Left ventricle myocardium inferior (tissue), 1 donor: ENCODE data around the gene CDT1. TPM values are rescaled to one million over a fixed set of nuclear protein-coding genes. Genes with fewer than 3 reads are reported as not detected.

Experiments used
- DNase-seq: peaks from one replicate; pipeline ENCODE4 v3.0.0-alpha.2; 2020
- H3K27ac ChIP-seq: fragments of 200-600 bp; replicated peaks from 2 replicates; pipeline ENCODE4 v1.8.0; 2021
- H3K27me3 ChIP-seq: fragments of 200-600 bp; 2 replicates; pipeline ENCODE4 v1.8.0; 2021; ENCODE audit warnings: low read depth
- H3K36me3 ChIP-seq: fragments of 200-600 bp; 2 replicates; pipeline ENCODE4 v1.8.0; 2021
- H3K4me1 ChIP-seq: fragments of 200-600 bp; 2 replicates; pipeline ENCODE4 v1.8.0; 2021
- H3K4me3 ChIP-seq: fragments of 200-600 bp; 2 replicates; pipeline ENCODE4 v1.8.0; 2021; ENCODE audit warnings: mild to moderate bottlenecking, moderate library complexity
- H3K9me3 ChIP-seq: fragments of 200-600 bp; replicated peaks from 2 replicates; pipeline ENCODE4 v1.8.0; 2021
- intact Hi-C: fragments of 100-400 bp; cut with micrococcal nuclease; formaldehyde crosslinking; loops from one replicate; pipeline ENCODE4 v1.11.0; 2022
- total RNA-seq: library from RNA; stranded (reverse); fragmentation: NEBNext Ultra II Directional; extraction: Animal tissue kit (Norgen Biotek cat#: 25700); gene quantifications from one replicate; pipeline ENCODE4 v1.2.1, GENCODE V29; 2021
- TF ChIP-seq, protein P1 (sequence below): fragments of 200-600 bp; IDR thresholded peaks from 2 replicates; pipeline ENCODE4 v1.8.0; 2021; ENCODE audit warnings: antibody characterized with exemption, mild to moderate bottlenecking, borderline replicate concordance
- donor health status: DM: no; HTN: yes; CAD: no; lungs with severe emphysema.

CDT1 gene
- total RNA-seq, 1 donor from 2014 or later, result 0.63 TPM

DNA sequence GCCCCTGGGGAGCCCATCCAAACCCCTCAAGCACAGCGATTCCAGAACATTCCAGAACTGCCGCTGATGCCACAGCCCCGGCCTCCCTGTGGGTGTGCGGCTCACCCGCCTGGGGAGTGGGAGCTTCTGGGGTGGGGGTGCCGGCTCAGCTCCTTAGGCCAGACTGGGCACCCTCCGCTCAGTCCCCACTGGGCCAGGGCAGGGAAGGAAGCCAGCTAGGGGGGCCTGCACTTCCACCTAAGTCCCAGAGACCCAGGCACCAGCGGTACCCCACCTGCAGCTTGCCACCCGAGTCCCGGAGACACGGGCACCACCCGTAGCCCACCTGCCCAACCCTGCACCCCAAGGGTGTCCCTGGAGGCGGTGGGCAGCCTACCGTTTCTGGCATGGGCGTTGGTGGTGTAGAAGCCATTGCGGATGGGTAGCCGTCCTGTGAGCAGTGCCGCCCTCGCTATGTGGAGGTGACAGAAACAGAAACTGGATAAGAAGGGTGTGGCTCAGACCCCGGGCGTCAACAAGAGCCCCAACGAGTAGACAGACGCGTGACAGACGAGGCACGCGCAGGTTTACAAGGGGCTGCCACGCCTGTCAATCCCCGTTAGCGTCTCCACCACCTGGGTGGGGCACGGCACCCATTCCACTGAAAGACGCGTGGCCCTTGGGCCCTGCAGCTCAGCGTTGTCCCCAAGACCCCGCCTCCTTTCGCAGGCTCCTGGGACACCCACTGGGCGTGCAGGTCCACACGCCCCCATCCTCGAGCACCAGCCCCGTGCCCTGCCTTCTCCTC, 38.1 kb downstream of the CDT1 start:
- Histone ChIP-seq H3K4me1 (no peaks in the 10 kb centered on the region), H3K9me3 (no peaks in the 10 kb centered on the region), H3K27me3 (no peaks in the 10 kb centered on the region), H3K36me3 (peaks cover 42% of the 10 kb centered on the region), H3K27ac (no peak overlapping the region), H3K4me3 (no peak overlapping the region)
- intact Hi-C loops, result no loop called here
- TF ChIP-seq, protein P1, sequence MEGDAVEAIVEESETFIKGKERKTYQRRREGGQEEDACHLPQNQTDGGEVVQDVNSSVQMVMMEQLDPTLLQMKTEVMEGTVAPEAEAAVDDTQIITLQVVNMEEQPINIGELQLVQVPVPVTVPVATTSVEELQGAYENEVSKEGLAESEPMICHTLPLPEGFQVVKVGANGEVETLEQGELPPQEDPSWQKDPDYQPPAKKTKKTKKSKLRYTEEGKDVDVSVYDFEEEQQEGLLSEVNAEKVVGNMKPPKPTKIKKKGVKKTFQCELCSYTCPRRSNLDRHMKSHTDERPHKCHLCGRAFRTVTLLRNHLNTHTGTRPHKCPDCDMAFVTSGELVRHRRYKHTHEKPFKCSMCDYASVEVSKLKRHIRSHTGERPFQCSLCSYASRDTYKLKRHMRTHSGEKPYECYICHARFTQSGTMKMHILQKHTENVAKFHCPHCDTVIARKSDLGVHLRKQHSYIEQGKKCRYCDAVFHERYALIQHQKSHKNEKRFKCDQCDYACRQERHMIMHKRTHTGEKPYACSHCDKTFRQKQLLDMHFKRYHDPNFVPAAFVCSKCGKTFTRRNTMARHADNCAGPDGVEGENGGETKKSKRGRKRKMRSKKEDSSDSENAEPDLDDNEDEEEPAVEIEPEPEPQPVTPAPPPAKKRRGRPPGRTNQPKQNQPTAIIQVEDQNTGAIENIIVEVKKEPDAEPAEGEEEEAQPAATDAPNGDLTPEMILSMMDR, result no peak
- no peak for DNase-seq

- Histone ChIP-seq H3K27ac (no peak overlapping the region), H3K4me1 (no peaks in the 10 kb centered on the region), H3K27me3 (no peaks in the 10 kb centered on the region), H3K4me3 (no peak overlapping the region), H3K36me3 (peaks cover 42% of the 10 kb centered on the region), H3K9me3 (no peaks in the 10 kb centered on the region)
- intact Hi-C loops, result no loop called here
- TF ChIP-seq, protein P1, result no peak
- no peak for DNase-seq
Observed at GRCh38 chr16:88842308-88842756, 38.7 kb downstream of the CDT1 start.

DNA sequence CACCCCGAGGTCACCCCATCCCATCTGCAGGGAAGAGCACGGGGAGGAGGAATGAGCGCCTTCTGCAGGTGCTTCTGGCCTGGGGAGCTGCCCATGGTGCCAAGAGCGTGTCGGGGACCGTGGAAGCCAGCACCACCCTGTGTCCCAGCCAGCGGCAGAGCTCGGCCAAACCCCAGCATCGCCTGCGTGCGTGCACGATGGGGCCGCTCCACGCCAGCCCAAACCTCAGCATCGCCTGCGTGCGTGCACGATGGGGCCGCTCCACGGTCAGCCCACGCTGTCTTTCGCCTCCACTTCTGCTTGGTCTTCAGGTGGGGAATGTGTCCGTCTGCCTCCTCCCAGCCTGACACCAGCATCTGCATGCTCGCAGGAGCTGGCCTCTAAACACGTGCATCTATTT, 39.2 kb downstream of the CDT1 start:
- no peak overlapping the region for H3K27ac ChIP-seq
- peaks cover 44% of the 10 kb centered on the region for H3K36me3 ChIP-seq
- H3K4me3 ChIP-seq, result no peak overlapping the region
- TF ChIP-seq, protein P1, result no peak
- H3K27me3 ChIP-seq, result no peaks in the 10 kb centered on the region
- DNase-seq, result no peak
- no peaks in the 10 kb centered on the region for H3K4me1 ChIP-seq
- no peaks in the 10 kb centered on the region for H3K9me3 ChIP-seq
- intact Hi-C loops, result no loop called here

- Histone ChIP-seq H3K27me3 (no peaks in the 10 kb centered on the region), H3K27ac (no peak overlapping the region), H3K4me1 (no peaks in the 10 kb centered on the region), H3K36me3 (peaks cover 44% of the 10 kb centered on the region), H3K4me3 (no peak overlapping the region), H3K9me3 (no peaks in the 10 kb centered on the region)
- no peak for DNase-seq
- TF ChIP-seq, protein P1, result no peak
- intact Hi-C loops, result no loop called here
Observed at GRCh38 chr16:88843256-88843655, 39.7 kb downstream of the CDT1 start.

DNA sequence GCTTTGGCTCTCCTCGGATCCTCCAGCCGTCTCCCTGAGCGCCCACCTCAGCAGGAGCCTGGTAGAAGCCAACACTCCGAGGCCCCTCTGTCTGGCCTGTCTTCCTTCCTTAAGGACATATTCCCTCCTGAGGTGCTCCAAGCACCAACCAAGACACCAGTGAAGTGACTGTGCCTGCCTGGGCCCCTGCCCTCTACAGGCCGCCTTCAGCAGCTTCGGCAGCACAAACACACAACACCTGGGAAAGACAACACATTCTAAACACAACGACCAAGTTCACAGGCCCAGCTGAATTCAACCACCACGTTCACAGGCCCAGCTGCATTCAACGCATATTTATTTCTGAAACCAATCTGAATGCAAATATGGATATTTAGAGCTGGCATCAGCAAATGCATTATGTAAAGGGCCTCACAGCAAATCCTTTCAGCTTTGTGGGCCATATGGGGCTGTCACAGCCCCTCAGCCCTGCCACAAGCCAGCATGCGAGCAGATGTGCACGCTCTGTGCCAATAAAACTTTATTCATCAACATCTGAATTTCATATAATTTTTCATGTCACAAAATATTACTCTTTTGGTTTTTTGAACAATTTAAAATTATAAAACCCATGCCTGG, 40.9 kb downstream of the CDT1 start:
- TF ChIP-seq, protein P1, result no peak
- H3K36me3 ChIP-seq, result peaks cover 35% of the 10 kb centered on the region
- H3K4me1 ChIP-seq, result no peaks in the 10 kb centered on the region
- no peak overlapping the region for H3K27ac ChIP-seq
- no peaks in the 10 kb centered on the region for H3K27me3 ChIP-seq
- DNase-seq, result no peak
- no peak overlapping the region for H3K4me3 ChIP-seq
- no peaks in the 10 kb centered on the region for H3K9me3 ChIP-seq
- intact Hi-C loops, result no loop called here
